Hematopoietic multipotent progenitor cell treated with erythropoietin and hydrocortisone succinate and interleukin-3 and kit ligand, for 6 days (in vitro differentiated cells): ENCODE data around the gene FDCSP.
"Not testable (repeated sequence)": the region's sequence is repeated elsewhere in the genome, so short reads cannot be mapped to it uniquely, and the experiment has no call there.

Source experiments
- DNase-seq: peaks from one replicate; pipeline ENCODE4 v3.0.0-alpha.2; 2015

FDCSP gene

GRCh38 chr4:70225824-70226223 lies at the start of gene FDCSP:
Gene FDCSP, plus strand, starts transcription at chr4:70226124. Its CDS starts 5,071 bp downstream, at chr4:70231195.
- no peak for DNase-seq

- DNase-seq = no peak
These were observed 48.8 kb upstream of the FDCSP start for GRCh38 chr4:70177090-70177489.

- no peak for DNase-seq
These were observed 47.8 kb upstream of the FDCSP start for GRCh38 chr4:70178075-70178660.

- DNase-seq = no peak
These were observed 46.1 kb upstream of the FDCSP start for GRCh38 chr4:70179811-70180210.

GRCh38 chr4:70181864-70182263 lies 44.1 kb upstream of the FDCSP start:
- DNase-seq = no peak

- DNase-seq = no peak
These were observed 43.3 kb upstream of the FDCSP start for GRCh38 chr4:70182517-70183167.

- DNase-seq = peak; percentile 84
These were observed 42.6 kb upstream of the FDCSP start for GRCh38 chr4:70183168-70183939.

- no peak for DNase-seq
These were observed 42.0 kb upstream of the FDCSP start for GRCh38 chr4:70183940-70184246.

- DNase-seq = no peak
These were observed 38.7 kb upstream of the FDCSP start for GRCh38 chr4:70187216-70187615.

- DNase-seq = no peak
These were observed 35.3 kb upstream of the FDCSP start for GRCh38 chr4:70190579-70190978.

- DNase-seq = no peak
These were observed 34.3 kb upstream of the FDCSP start for GRCh38 chr4:70191647-70192046.

- DNase-seq = no peak
These were observed 33.0 kb upstream of the FDCSP start for GRCh38 chr4:70192895-70193294.

GRCh38 chr4:70195425-70195824 lies 30.5 kb upstream of the FDCSP start, which contains the start of gene ODAM:
Gene ODAM, plus strand, starts transcription at chr4:70195725. Its CDS starts 819 bp downstream, at chr4:70196544.
- no peak for DNase-seq

GRCh38 chr4:70196857-70197256 lies 29.1 kb upstream of the FDCSP start:
- DNase-seq = no peak

GRCh38 chr4:70197842-70198241 lies 28.1 kb upstream of the FDCSP start:
- DNase-seq = no peak

- DNase-seq = no peak
These were observed 22.3 kb upstream of the FDCSP start for GRCh38 chr4:70203601-70204000.

GRCh38 chr4:70212752-70213151 lies 13.2 kb upstream of the FDCSP start:
- not testable (repeated sequence) for DNase-seq

- not testable (repeated sequence) for DNase-seq
These were observed 9.8 kb upstream of the FDCSP start for GRCh38 chr4:70216109-70216508.

GRCh38 chr4:70216550-70216949 lies 9.4 kb upstream of the FDCSP start:
- not testable (repeated sequence) for DNase-seq

GRCh38 chr4:70221389-70221788 lies 4.5 kb upstream of the FDCSP start:
- DNase-seq = not testable (repeated sequence)

GRCh38 chr4:70221818-70222217 lies 4.1 kb upstream of the FDCSP start:
- not testable (repeated sequence) for DNase-seq

GRCh38 chr4:70236125-70236524 lies 10.2 kb downstream of the FDCSP start:
- no peak for DNase-seq

- DNase-seq = no peak
These were observed 13.4 kb downstream of the FDCSP start for GRCh38 chr4:70239131-70239883.
